H1 (cell line): ENCODE data around the gene VAPA. TPM values are rescaled to one million over a fixed set of nuclear protein-coding genes. Genes with fewer than 3 reads are reported as not detected.
"Not testable (repeated sequence)": the region's sequence is repeated elsewhere in the genome, so short reads cannot be mapped to it uniquely, and the experiment has no call there.

Experiments used
- CTCF ChIA-PET: fragments of 300-600 bp; sonication (Branson Sonifier 250); formaldehyde crosslinking; loops from one replicate; lab custom pipeline; 2021; ENCODE audit not compliant: partially characterized antibody; lab: Charles Lee
- POLR2A ChIA-PET: fragments of 300-600 bp; sonication (Branson Sonifier 250); formaldehyde crosslinking; loops from one replicate; lab custom pipeline; 2021; ENCODE audit warnings: inconsistent platforms; ENCODE audit not compliant: partially characterized antibody; lab: Charles Lee
- DNase-seq, 2 experiments: peaks; one replicate each; pipeline versions ENCODE4 v3.0.0 to v3.0.0-alpha.2; 2010 to 2022; ENCODE audit warnings: low spot score in 2 of 2, low read depth in 1 of 2, mixed read lengths in 1 of 2
- FAIRE-seq: peaks from 2 replicates; lab custom pipeline; 2011; peaks lifted over from hg19 to GRCh38; lab: Jason Lieb, UNC
- H2AFZ ChIP-seq: 2 replicates; pipeline ENCODE4 v1.8.1; 2012; ENCODE audit warnings: low read length, inconsistent platforms
- H2AK5ac ChIP-seq: 2 replicates; pipeline ENCODE4 v1.6.1; 2013; ENCODE audit warnings: low read depth, low read length
- H2BK120ac ChIP-seq: replicated peaks from 2 replicates; pipeline ENCODE3; 2013; ENCODE audit warnings: low read depth, low read length, inconsistent platforms
- H2BK12ac ChIP-seq: 2 replicates; pipeline ENCODE4 v1.6.1; 2013; ENCODE audit warnings: low read depth, low read length
- H2BK15ac ChIP-seq: 2 replicates; pipeline ENCODE4 v1.6.1; 2013; ENCODE audit warnings: low read length
- H2BK20ac ChIP-seq: 2 replicates; pipeline ENCODE4 v1.6.1; 2013; ENCODE audit warnings: low read length
- H2BK5ac ChIP-seq: 2 replicates; pipeline ENCODE4 v1.6.1; 2013; ENCODE audit warnings: low read depth, low read length
- H3K14ac ChIP-seq: 2 replicates; pipeline ENCODE4 v1.6.1; 2013; ENCODE audit warnings: inconsistent platforms; ENCODE audit not compliant: insufficient read length
- H3K18ac ChIP-seq: 2 replicates; pipeline ENCODE4 v1.6.1; 2013; ENCODE audit warnings: low read length; ENCODE audit errors: extremely low read depth
- H3K23ac ChIP-seq: 2 replicates; pipeline ENCODE4 v1.6.1; 2013; ENCODE audit warnings: inconsistent platforms; ENCODE audit not compliant: insufficient read length
- H3K23me2 ChIP-seq: 2 replicates; pipeline ENCODE4 v1.6.1; 2013; ENCODE audit warnings: low read depth, low read length
- H3K27ac ChIP-seq: 2 replicates; pipeline ENCODE4 v1.6.1; 2011; ENCODE audit warnings: low read depth, low read length, inconsistent platforms
- H3K27me3 ChIP-seq, 4 experiments: replicated peaks in 1 of 4; 1 replicate in 1 of 4; 2 replicates in 3 of 4; pipeline versions ENCODE4 v1.6.1 to v1.8.1; 2011 to 2013; ENCODE audit warnings: low read length in 3 of 4, mild to moderate bottlenecking in 3 of 4, inconsistent platforms in 2 of 4, mixed read lengths in 2 of 4, moderate library complexity in 1 of 4; ENCODE audit not compliant: control insufficient read depth in 3 of 4, insufficient read depth in 3 of 4; ENCODE audit errors: extremely low read depth in 1 of 4
- H3K36me3 ChIP-seq, 4 experiments: 2 replicates each; pipeline versions ENCODE4 v1.6.1 to v1.8.1; 2011 to 2013; ENCODE audit warnings: mild to moderate bottlenecking in 4 of 4, low read length in 3 of 4, moderate library complexity in 2 of 4, control low read depth in 1 of 4, inconsistent platforms in 1 of 4; ENCODE audit not compliant: insufficient read depth in 4 of 4, control insufficient read depth in 2 of 4
- H3K4ac ChIP-seq: replicated peaks from 2 replicates; pipeline ENCODE3; 2013; ENCODE audit warnings: low read length, low read depth, mixed read lengths, inconsistent platforms; ENCODE audit not compliant: insufficient read length
- H3K4me1 ChIP-seq, 4 experiments: replicated peaks in 1 of 4; 1 replicate in 1 of 4; 2 replicates in 3 of 4; pipeline versions ENCODE4 v1.6.1 to v1.8.1; 2011 to 2013; ENCODE audit warnings: low read length in 3 of 4, inconsistent platforms in 2 of 4, mixed read lengths in 1 of 4; ENCODE audit not compliant: insufficient read depth in 4 of 4, control insufficient read depth in 3 of 4
- H3K4me2 ChIP-seq, 2 experiments: 2 replicates each; pipeline versions ENCODE4 v1.6.1 to v1.8.1; 2011 to 2013; ENCODE audit warnings: low read depth in 2 of 2, low read length in 2 of 2, control low read depth in 1 of 2, inconsistent platforms in 1 of 2, mild to moderate bottlenecking in 1 of 2; ENCODE audit not compliant: insufficient read depth in 1 of 2
- H3K4me3 ChIP-seq, 4 experiments: fragments of 200-600, 300-600 bp in 1 of 4; sonication (generic), shearing (Covaris generic), sonication (Bioruptor Twin) in 1 of 4; 2 replicates each; pipeline versions ENCODE4 v1.5.1 to v1.8.1; 2011 to 2016; ENCODE audit warnings: low read length in 4 of 4, low read depth in 3 of 4, control low read depth in 2 of 4, inconsistent platforms in 2 of 4, mild to moderate bottlenecking in 2 of 4, mixed read lengths in 1 of 4, moderate library complexity in 1 of 4; ENCODE audit not compliant: insufficient read depth in 2 of 4; ENCODE audit errors: extremely low read depth in 1 of 4
- H3K56ac ChIP-seq: replicated peaks from 2 replicates; pipeline ENCODE3; 2013; ENCODE audit warnings: low read depth, mild to moderate bottlenecking, mixed read lengths, low read length, inconsistent platforms; ENCODE audit not compliant: insufficient read length
- H3K79me1 ChIP-seq: 2 replicates; pipeline ENCODE4 v1.6.1; 2013; ENCODE audit warnings: low read depth, low read length, control low read depth
- H3K79me2 ChIP-seq, 2 experiments: 2 replicates each; pipeline versions ENCODE4 v1.6.1 to v1.8.1; 2012 to 2013; ENCODE audit warnings: low read length in 2 of 2, mild to moderate bottlenecking in 2 of 2, inconsistent platforms in 1 of 2; ENCODE audit not compliant: insufficient read depth in 2 of 2, control insufficient read depth in 1 of 2
- H3K9ac ChIP-seq, 4 experiments: replicated peaks in 1 of 4; 1 replicate in 1 of 4; 2 replicates in 3 of 4; pipeline versions ENCODE4 v1.6.1 to v1.8.1; 2011 to 2013; ENCODE audit warnings: low read depth in 3 of 4, low read length in 3 of 4, control low read depth in 2 of 4, mild to moderate bottlenecking in 2 of 4, moderate library complexity in 2 of 4, inconsistent platforms in 1 of 4; ENCODE audit errors: extremely low read depth in 1 of 4
- H3K9me3 ChIP-seq, 2 experiments: 2 replicates each; pipeline versions ENCODE4 v1.6.1 to v1.8.1; 2012 to 2013; ENCODE audit warnings: mild to moderate bottlenecking in 2 of 2, moderate library complexity in 2 of 2, control low read depth in 1 of 2, inconsistent platforms in 1 of 2, low read depth in 1 of 2, low read length in 1 of 2, mixed read lengths in 1 of 2; ENCODE audit not compliant: insufficient read depth in 2 of 2
- H4K20me1 ChIP-seq, 2 experiments: replicated peaks in 1 of 2; 2 replicates each; pipeline versions ENCODE3 to v1.8.1; 2011 to 2013; ENCODE audit warnings: inconsistent platforms in 2 of 2, low read length in 2 of 2, mild to moderate bottlenecking in 1 of 2; ENCODE audit not compliant: insufficient read depth in 2 of 2, control insufficient read depth in 1 of 2
- H4K5ac ChIP-seq: 2 replicates; pipeline ENCODE4 v1.6.1; 2013; ENCODE audit warnings: low read length, low read depth, mixed read lengths, inconsistent platforms; ENCODE audit not compliant: insufficient read length
- H4K8ac ChIP-seq: 2 replicates; pipeline ENCODE4 v1.8.0; 2013; ENCODE audit warnings: mild to moderate bottlenecking, moderate library complexity, low read length, inconsistent platforms; ENCODE audit not compliant: insufficient read depth; ENCODE audit errors: extremely low read depth
- H4K91ac ChIP-seq: replicated peaks from 2 replicates; pipeline ENCODE3; 2013; ENCODE audit warnings: low read length, mixed read lengths, inconsistent platforms; ENCODE audit not compliant: insufficient read length
- JUND ChIP-seq: IDR thresholded peaks from 2 replicates; pipeline ENCODE4 v1.6.1; 2011; ENCODE audit warnings: mild to moderate bottlenecking, improper control_type of control experiment, low read length
- RFX5 ChIP-seq: IDR thresholded peaks from 2 replicates; pipeline ENCODE4 v1.6.1; 2011; ENCODE audit warnings: low read depth, low read length, improper control_type of control experiment, borderline replicate concordance
- whole genome bisulfite sequencing, 2 experiments: shearing (Covaris generic) in 1 of 2; methylation state at CpG; one replicate each; pipeline versions ENCODE4 v1.1.6 to v1.1.7; 2013 to 2015; ENCODE audit warnings: low lambda C conversion rate in 2 of 2, mixed read lengths in 2 of 2, inconsistent platforms in 1 of 2, low coverage in 1 of 2, missing lambda C conversion rate in 1 of 2; ENCODE audit not compliant: insufficient replicate concordance in 2 of 2, insufficient coverage in 1 of 2, insufficient read length in 1 of 2; ENCODE audit errors: extremely low coverage in 1 of 2, missing lambda C conversion rate in 1 of 2; 5-methylcytosine and 5-hydroxymethylcytosine counted together
- polyA plus RNA-seq, 7 experiments: library from polyadenylated mRNA; depleted of rRNA in 3 of 7; stranded (reverse) in 5 of 7; unstranded in 2 of 7; fragments of >200 nt in 5 of 7; fragments of 200-250 nt in 2 of 7; gene quantifications; 1 replicate in 5 of 7; 2 replicates in 1 of 7; 4 replicates in 1 of 7; pipeline versions ENCODE4 v1.2.1 to v1.2.3, GENCODE V29; 2011 to 2013; ENCODE audit warnings: missing spikeins in 2 of 7, mixed read lengths in 2 of 7
- total RNA-seq: library from RNA; stranded (reverse); fragmentation: NEBNext Ultra II Directional; extraction: Animal tissue kit (Norgen Biotek cat#: 25700); gene quantifications from 2 replicates; pipeline ENCODE4 v1.2.1, GENCODE V29; 2021

The VAPA gene
- total and polyA plus RNA-seq, 2 of the 8 experiments (the other 6 are each of a cell fraction or from before 2014, with no cell fraction given), result 79.7 to 130 TPM

DNA sequence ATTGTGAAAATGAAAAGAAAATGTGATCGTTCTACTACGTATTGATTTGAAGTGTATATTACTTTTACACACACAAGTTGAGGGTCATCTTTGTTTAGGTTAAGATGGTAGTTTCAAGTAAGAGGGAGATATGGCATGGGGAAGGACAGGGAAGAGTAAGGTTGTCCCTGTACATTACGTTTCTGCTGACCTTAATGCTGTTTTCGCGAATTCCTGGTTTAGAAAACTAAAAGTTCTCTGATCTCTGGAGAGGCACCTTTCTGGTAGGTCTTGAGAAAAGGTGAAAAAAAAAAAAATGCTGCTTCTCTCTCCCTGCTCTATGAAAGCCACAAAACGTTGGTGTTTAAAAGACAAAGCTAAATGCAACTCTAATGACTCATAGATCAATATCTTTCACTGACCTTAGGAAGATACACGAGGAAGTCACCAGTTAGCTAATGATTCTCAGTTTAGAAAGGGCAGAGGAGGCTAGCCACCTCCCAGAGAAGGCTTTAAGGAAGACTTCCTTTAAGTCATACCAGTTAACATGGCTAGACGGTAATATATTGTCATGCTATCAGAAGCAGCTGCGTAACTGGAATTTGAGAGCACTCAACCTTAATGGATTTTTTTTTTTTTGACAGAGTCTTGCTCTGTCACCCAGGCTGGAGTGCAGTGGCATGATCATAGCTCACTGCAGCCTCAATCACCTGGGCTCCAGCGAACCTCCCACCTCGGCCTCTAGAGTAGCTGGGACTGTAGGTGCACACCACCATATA lies 14.8 kb upstream of the VAPA start (continued):
- TF ChIP-seq RFX5 (no peak), JUND (no peak)

DNA sequence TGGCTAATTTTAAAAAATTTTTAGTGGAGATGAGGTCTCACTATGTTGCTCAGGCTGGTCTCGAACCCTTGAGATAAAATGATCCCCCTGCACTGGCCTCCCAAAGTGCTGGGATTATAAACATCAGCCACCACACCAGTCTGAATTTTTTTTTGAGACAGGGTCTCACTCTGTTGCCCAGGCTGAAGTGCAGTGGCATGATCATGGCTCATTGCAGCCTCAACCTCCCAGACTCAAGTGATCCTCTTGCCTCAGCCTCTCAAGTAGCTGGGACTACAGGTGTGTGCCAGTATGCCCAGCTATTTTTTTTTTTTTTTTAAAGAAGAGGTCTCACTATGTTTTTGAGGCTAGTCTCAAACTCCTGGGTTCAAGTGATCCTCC lies 14.3 kb upstream of the VAPA start:
- H2BK12ac ChIP-seq, H4K5ac ChIP-seq, H3K23me2 ChIP-seq, H4K91ac ChIP-seq, FAIRE-seq, H3K36me3 ChIP-seq, H2BK120ac ChIP-seq, H3K18ac ChIP-seq, H2BK20ac ChIP-seq, H3K23ac ChIP-seq, H3K4me1 ChIP-seq, H3K14ac ChIP-seq, H4K8ac ChIP-seq, H3K9me3 ChIP-seq, H3K4me2 ChIP-seq, H3K79me2 ChIP-seq, H3K79me1 ChIP-seq, DNase-seq, H2BK5ac ChIP-seq, H2BK15ac ChIP-seq, H4K20me1 ChIP-seq, H2AK5ac ChIP-seq, H3K9ac ChIP-seq, H3K56ac ChIP-seq, H3K4me3 ChIP-seq, H3K27ac ChIP-seq, H2AFZ ChIP-seq, H3K27me3 ChIP-seq, H3K4ac ChIP-seq: not testable (repeated sequence)
- ChIA-PET CTCF (interaction anchor here (0.6 to 1.0 kb wide), 3 partner anchors 9 to 88 kb away, joined by 3 to 4 read pairs (median 3); no protein-coding TSS in a partner anchor), POLR2A (interaction anchor here (0.7 kb wide), 1 partner anchor 341 kb away, joined by 4 read pairs; no protein-coding TSS in a partner anchor)
- 100% methylated on average over 1 of the region's 1 CpG; no CpG with 5 or more reads in 1 of the 2 experiments for WGBS, 2 experiments
